Posterior cingulate gyrus (tissue), 11 donors: ENCODE data around the gene SORCS2.

Experiments
- DNase-seq, 10 donors: peaks; one replicate each; pipeline versions ENCODE4 v3.0.0 to v3.0.0-alpha.2; 2020 to 2021; ENCODE audit warnings: mixed read lengths in 3 of 10
- intact Hi-C: fragments of 100-400 bp; cut with DNase I; formaldehyde crosslinking; loops from one replicate; pipeline ENCODE4 v1.15.1; 2023

Gene SORCS2

GRCh38 chr4:7338876-7339623, 146.7 kb downstream of the SORCS2 start:
- DNase-seq: peak in 1 of 10 donors; percentile 11
- intact Hi-C loops: no loop called here

DNA sequence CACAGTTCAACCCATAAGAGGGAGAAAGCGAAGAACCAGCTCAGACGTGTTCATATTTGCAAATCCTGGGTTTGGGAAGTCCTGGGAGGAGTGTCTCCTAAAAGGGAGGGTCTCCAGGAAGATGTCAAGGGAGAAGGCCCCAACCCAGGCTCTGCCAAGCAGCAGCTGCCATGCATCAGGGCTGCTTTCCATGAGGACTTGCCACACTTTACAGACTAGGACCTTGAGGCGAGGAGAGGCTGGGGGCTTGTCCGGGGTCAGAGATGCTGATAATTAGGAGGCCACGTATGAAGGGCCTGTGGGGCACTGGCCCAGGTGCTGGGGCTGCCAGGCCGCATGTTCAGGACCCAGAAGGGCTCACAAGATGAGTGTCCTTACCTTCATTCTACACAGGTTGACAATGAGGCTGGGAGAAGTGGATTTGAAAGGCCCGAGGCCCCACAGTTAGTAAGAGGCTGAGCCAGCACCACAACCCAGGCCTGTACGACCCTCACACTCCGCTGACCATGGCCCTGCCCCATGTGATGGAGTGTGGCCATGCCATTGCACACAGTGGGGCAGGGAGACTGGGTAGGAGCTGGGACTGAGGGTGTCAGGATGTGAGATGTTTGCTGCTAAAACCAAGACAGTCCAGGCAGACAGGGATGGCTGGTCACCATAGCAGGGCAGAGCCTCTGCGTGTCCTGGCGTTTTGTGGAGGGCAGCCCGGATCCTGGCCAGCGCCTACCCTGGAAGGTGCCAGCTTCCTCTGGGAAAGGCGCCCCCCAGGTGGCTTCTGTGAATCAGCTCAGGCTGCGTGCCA, 147.6 kb downstream of the SORCS2 start:
- peak in 3 of 10 donors; percentile 25 to 85 (median 81) for DNase-seq
- intact Hi-C loops: no loop called here

DNA sequence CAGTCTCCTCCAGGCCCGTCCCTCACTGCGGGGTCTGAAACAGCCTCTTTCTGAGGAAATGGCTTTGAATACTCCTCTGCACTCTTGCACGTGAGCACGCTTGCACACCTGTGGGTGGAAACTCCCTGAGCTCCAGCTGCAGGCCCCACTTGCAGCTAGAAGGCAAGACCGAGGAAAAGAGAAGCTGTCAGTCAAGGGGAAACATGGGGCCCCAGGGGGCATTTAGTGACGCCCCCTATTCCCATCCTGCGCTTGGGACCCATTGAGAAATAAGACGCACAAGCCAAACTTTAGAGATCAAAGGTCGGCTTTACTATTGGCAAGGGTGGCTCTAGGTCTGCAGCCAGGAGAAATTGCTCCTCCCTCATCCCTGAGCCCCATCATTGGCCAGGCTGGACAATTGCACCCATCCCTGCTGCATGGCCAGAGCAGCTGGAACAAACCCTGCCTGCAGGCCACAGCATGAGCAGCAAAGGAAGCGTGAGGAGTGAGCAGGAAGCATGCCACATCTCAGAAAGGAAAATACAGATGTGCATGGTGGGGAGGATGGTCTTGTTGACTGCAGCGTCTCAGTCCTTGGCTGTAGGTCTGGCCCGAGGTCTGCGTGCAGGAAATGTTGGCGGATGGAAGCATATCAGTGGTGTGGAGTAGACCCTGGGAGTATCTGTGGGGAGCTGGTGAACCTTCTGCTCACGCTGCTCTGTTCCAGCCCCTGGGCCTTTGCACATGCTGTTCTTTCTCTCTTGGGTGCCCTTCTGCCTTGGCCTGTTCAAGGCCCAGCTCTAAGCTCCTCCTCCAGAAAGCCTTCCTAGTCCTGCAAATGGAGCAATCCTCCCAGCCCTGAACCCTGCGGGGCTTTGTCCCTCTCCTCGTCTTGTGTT, 148.5 kb downstream of the SORCS2 start:
- intact Hi-C loops: no loop called here
- DNase-seq: peak in 2 of 10 donors; percentile 8 to 68

DNA sequence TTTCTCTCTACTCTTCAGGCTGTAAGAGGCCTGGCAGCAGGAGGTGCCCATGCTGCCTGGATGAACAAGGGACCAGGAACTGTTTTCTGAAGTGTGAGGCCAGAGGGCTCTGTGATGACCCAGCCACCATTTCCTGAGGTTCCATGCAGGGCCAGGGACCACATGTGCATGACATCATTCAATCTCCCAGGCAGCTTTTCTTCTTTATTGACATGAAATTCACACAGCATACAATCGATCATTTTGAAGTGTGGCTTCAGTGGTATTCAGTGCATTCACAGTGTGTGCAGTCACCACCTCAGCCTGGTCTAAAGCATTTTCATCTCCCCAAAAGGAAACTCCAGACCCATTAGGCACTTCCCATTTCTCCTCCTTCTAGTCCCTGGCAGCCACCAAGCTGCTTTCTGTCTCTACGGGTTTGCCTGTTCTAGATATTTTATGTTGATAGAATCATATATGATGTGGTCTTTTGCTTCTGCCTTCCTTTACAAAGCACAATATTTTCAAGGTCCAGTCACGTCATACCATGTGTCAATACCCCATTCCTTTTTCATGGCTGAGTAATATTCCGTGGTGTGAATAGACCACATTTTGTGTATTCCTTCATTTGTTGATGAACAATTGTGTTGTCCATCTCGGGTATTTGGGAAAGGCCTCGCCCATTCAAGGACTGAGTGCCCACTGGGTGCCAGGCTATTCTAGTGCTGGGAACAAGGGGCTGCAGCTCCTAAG, 149.3 kb downstream of the SORCS2 start:
- intact Hi-C loops: no loop called here
- peak in 1 of 10 donors; percentile 0 for DNase-seq

DNA sequence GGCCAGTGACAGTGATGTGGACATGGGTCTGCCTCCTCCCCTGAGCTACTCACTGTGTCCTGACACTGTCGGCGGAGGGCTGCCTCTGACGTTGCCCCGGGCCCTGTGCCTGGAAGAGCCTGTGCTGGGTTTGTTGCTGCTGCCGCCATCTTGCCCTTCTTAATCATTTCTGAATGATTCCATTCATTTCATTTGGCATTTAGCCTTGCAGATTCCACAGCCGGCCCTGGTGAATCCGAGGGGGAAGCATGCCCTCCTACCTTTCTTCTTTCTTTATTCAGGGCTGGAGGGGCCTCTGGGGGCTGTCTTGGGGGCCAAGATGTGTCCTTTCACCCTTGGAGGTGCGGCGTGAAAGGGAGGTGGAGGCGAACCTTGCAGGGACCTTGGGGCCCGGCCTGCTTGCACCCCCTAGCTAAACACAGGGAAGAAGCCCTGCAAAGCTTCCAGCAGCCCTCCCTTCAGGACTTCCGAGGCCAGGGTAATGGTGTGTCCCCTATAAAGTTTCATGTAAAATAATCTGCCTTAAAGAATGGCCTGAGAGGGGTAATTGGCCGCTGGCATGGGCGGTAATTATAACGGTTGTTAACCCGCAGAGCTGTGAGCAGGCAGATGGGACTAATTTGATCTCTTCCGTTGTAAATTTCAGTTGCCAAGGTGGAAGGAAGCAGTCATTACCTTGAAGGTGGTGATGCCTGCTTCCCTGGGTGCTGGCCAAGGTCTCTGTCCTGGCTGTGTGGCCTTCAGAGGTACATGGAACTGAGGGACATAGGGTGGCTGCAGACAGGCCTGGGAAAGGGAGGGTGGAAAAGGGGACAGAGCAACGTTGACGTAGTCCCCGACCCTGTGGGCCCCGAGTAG, 150.1 kb downstream of the SORCS2 start:
- peak in 8 of 10 donors; percentile 34 to 94 (median 63) for DNase-seq
- intact Hi-C loops: no loop called here

DNA sequence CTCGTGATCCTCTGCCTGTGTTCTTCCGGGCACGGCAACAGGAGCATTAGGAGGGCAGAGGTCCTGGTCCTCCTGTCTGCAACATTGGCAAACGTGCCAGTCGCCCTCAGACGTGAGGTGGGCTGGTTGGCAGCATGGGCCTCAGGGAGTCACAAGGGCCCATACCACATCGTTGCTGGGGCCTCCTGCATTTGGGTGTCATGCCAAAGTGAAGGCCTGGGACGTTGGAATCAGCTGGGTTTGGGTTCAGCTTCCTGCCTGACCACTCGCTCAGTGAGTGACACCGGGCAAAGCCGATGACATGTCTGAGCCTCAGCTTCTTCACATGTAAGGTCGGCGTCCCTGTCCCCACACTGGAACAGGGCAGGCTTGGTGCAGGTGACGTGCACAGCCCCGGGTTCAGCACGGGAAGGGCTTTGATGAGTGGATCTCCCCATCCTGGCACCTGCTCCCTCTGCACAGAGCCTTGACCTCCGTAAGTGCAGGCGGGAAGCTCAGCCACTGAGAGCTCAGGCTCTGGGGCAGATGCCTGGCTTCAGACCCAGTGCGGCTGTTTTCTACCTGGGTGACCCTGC, 150.8 kb downstream of the SORCS2 start:
- peak in 3 of 10 donors; percentile 22 to 78 (median 68) for DNase-seq
- intact Hi-C loops: no loop called here

GRCh38 chr4:7343950-7344349, 151.6 kb downstream of the SORCS2 start:
- peak in 3 of 10 donors; percentile 6 to 76 (median 72) for DNase-seq
- intact Hi-C loops: no loop called here

DNA sequence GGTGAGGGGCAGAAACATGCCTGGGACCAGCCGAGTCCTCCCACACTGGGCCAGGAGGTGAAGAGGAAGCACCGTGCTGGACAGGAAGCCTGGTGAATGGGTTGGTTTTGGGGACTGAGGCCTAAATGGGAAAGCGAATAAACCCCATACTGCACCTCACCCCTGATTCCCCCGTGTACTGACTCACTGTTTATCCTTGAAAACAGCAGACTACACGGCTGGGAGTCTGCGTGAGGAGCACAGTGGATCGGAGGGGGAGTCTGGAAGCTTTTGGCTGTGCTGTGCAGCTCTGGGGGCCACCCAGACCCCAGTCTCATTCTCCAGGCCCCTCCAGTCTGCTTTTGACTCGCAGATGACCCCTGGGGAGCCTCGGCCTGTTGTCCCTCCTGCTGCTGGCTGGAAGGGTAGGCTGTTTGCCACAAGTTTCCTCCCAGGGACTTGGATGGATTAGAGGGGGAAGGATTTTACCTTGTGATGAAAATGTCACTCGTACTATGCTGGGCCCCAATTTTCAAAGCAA, 152.4 kb downstream of the SORCS2 start:
- intact Hi-C loops: no loop called here
- DNase-seq: peak in 4 of 10 donors; percentile 3 to 42 (median 21)

DNA sequence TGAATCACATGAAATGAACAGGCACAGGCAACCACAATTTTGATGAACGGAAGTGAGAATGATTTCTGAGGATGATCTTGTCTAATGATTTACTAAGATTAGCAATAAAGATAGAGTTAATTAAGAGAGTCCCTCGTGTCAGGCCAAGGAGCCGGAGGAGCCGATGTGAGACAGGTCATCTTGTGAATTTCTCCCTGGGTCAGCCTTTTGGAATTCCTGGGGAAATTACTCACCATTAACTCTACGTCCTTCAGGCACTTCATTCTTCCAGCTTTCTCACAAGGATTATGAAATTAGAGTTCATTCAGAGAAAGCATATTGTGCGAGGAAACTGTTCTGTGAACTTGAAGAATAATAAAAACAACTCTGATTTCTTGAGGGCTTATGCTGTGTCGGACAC, 155.6 kb downstream of the SORCS2 start:
- intact Hi-C loops: no loop called here
- peak in 2 of 10 donors; percentile 1 to 15 for DNase-seq

DNA sequence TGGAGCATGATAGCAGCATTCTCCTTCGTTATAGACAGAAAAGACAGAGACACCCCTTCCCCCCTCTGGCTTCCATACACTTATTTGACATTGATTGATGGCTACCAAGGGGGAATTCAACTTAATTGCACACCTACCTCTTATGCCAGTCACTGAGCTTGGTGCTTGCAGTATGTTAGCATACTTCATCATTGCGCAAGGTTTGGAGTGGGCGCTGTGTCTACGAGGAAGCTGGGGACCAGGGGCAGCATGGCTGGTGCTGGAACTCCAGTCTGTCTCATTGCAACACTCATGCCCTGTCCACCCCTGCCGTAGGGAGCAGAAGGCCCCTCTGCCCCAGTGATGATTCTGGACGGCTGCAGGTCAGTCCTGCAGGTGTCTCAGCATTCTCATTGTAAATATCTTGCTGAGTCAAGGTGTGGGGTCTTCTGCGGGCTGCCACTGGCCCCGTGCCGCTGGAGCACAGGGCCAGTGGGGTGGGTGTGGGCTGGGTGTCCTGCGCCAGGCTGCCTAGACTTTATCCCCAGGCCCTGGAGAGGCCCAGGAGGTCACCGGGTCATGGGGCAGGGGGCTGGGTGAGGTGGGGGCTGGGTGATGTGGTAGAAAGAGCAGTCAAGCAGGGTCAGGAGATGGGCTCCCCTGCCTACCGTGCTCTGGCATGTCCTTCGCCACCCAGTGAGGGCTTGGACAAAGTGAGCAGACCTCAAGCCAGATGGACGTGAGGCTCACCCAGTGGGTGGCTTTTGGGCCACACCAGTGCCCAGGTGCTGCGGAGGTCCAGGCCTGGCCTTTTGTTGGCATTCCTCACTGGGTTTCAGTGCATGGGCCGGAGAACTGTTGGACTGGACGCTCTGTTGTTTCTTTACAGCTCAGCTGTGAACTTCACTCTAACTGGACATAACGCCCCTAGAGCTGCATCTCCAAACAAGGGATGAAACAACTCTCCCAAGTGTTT, 156.9 kb downstream of the SORCS2 start:
- intact Hi-C loops: no loop called here
- DNase-seq: peak in 3 of 10 donors; percentile 24 to 50 (median 47)

- intact Hi-C loops: no loop called here
- peak in 4 of 10 donors; percentile 24 to 82 (median 64) for DNase-seq
Observed at GRCh38 chr4:7350396-7350795, 158.1 kb downstream of the SORCS2 start.

DNA sequence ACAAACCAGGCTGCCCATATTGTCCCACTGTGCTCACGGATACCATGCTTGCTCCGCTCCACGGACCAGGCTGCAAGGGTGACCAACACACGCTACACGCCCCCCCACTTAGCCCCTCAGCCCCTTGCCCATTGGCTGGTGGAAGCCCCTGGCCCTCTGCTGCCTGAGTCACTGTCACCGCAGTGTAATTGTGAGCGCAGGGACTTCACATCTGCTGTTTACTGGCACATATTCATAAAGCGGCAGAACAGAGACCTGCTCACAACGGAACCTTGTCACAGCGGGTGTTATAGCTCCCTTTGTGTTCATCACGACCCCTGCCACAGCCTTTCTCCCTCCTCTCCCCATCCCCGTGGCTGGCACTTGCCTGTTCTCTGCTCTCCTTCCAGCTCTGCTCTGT, 158.7 kb downstream of the SORCS2 start:
- peak; percentile 36 to 95 (median 69) for DNase-seq
- intact Hi-C loops: no loop called here

DNA sequence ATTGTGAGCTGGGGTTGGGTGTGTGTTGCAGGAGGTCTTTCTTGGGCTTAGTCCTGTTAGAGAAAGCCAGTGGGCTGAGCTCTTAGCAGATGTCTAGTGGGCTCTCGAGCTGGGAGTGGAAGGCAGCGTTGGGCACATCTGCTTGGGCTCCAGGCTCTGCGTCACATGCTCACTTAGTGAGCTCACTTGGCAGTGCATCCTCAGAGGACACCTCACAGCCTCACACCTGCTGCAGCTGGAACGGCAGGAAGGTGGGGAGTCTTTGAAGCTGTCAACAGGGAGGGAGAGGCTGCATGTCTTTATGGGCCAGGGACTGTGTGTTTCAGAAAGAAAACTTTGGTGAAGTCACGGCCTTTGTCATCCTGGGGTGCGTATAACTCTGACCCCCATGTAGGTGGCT, 160.1 kb downstream of the SORCS2 start:
- peak in 4 of 10 donors; percentile 20 to 63 (median 45) for DNase-seq
- intact Hi-C loops: no loop called here

DNA sequence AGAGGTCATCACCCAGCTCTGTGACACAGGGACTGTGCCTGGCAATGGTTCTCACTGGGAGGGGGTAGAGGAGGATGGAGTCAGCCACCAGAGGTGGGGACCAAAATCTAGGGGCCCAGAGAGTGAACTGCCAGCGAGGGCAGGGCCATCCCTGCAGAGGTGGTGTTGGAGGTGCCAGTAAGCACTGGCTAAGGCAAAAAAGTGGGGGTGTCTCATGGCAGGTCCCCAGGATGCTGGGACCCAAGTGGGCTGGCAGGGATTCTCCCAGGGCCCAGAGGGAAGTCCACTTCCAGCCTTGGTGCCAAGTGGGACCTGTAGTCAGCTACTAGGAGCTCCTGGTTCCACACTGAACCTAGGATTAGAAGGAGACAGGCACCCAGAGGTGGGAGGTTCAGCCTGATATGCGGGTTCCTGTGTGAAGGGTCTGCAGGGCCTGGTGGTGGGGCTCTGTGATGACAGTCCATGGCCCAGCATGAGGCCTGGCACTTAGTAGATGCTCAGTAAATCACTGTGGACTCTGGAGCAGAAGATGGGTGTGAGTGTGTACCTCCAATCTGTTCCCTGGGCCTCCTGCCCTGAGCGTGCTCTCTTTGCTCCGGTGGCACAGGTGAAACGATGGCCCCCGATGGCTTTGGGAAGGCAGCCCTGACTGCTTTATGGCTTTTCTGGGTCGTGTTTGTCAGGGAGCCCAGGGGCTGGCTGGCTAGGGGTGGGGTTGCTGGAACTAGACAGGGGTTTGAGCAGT, 160.9 kb downstream of the SORCS2 start:
- intact Hi-C loops: no loop called here
- peak in 4 of 10 donors; percentile 12 to 66 (median 42) for DNase-seq

- intact Hi-C loops: no loop called here
- DNase-seq: peak in 4 of 10 donors; percentile 2 to 49 (median 20)
Observed at GRCh38 chr4:7353846-7354610, 161.7 kb downstream of the SORCS2 start.

- intact Hi-C loops: no loop called here
- DNase-seq: peak in 3 of 10 donors; percentile 4 to 50 (median 10)
Observed at GRCh38 chr4:7354927-7355326, 162.6 kb downstream of the SORCS2 start.
